GM19468 (cell line): Measurements from ENCODE around the gene ANKRD29.
"Not testable (repeated sequence)": the region's sequence is repeated elsewhere in the genome, so short reads cannot be mapped to it uniquely, and the experiment has no call there.

Experiments
- ATAC-seq: cut with Tn5 transposase; IDR thresholded peaks from one replicate; pipeline ENCODE4 v1.9.1; 2021; ENCODE audit warnings: mild to moderate bottlenecking, moderate library complexity, moderate number of reproducible peaks; ENCODE audit not compliant: unreplicated experiment; ENCODE audit errors: extremely low read depth

ANKRD29 gene

DNA sequence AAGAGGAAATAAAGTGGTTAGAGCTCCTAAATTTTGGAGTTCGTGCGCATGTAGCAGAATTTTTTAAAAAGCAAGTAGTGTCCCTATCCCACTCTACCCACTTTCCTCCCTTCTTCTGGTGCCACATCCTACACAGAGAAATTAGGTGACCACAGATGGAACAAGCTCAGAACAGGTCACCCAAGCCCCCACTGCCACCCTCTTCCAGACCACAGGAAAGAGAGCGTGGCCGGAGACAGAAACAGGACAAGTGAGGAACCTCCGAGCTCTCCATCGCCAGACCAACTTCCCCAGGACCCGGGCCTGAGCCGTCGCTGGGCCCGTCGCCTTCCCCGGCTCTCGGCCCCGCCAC, 76.8 kb downstream of the ANKRD29 start:
- ATAC-seq: no peak

DNA sequence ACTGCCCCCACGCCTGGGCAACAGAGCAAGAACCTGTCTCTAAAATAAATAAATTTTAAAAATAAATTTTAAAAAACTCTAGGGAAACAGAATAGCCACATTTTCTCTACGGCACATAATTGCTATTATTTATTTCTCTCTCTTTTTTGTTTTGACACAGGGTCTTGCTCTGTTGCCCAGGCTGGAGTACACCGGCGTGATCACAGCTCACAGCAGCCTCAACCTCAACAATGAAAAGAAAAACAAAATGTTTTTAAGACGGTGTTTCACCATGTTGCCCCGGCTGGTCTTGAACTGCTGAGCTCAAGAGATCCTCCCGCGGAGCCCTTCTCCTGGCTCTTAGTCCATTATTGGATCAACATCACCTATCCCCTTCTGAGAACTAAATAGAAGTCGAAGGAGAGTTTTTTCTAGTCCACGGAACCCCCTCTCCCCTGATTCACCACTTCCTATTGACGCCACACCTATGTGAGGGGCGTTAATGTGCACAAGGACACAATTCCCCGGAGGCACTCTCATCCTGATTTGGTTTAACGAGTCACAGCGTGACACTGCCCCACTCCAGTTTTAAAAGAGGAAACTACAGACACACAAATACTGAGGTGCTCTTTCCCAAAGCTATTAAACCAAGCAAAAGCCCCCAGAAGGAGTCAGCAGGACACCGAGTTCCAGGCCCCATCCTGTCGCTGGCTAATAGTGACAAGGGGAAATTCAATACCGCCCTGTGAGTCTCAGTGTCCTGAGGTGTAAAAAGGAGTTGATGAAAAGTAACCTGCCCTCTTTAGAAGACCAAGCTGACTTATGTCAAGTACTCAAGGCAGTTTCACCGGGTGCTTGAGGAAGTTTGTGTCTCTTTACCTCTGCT, 77.5 kb downstream of the ANKRD29 start:
- no peak for ATAC-seq

DNA sequence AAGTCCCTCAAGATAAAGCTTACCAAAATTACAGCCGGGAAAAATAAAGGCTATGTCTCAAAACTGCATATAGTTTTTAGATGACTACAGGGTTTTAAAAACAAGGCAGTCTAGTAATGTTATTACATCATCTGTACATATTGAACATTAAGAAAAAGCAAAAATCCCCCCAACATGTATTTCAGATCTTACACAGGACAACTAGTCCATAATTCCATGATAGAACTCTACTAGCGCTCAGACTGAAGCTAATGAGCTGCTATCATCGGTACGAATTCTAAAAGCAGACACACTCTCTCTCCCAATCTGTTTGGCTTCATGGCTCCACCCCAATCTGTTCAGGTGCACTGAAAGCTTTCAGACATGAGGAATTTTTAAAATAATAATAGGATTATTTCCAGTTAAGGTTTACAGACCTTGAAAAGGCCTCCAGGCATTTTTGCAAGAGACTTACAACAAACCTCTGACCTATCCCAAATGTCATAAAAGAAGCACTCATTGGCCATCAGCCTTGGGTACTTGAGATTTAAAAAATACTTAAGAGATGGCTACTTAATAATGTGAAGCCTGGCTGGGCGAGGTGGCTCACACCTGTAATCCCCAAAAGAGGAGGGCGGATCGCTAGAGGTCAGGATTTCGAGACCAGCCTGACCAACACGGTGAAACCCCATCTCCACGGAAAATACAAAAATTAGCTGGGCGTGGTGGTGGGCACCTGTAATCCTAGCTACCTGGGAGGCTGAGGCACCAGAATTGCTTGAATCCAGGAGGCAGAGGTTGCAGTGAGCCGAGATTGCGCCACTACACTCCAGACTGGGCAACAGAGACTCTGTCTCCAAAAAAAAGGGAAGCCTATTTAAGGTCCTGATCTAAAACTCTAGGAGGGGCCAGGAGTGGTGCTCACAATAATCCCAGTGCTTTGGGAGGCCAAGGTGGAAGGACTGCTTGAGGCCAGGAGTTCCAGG, 78.4 kb downstream of the ANKRD29 start:
- ATAC-seq: no peak

GRCh38 chr18:23583071-23583865, 79.4 kb downstream of the ANKRD29 start:
- no peak for ATAC-seq

DNA sequence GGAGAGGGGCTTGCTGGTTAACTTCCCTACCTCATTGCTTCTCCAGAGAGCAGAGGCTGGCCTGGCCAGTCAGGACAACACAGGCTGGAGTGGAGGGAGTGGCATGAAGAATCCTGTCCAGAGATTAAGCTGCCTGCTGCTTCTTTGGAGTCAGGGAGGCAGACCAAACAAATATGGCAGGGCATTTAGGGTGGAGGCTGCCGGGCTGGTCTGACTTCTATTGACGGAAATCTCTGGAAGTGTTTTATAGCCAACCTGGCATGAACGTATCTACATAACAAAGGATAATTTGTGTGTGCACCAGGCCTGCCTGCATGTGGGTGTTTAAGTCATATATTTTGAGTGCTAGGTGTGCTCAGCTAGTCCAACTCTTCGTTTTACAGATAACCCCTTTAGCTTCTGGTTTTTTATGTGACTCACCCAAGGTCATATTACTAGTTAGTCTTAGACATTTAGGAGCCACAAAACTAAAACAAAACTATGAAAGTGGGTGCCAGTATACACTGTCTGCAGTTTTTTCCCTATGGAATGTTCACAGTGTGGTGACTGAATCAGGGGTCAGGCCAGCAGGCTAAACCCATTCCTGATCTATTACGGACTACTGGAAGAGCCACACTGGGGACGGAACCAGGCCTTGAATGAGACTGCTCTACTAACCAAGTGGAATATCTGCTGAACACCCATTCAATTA, 81.9 kb downstream of the ANKRD29 start:
- no peak for ATAC-seq

- no peak for ATAC-seq
These were observed 83.6 kb downstream of the ANKRD29 start for GRCh38 chr18:23578891-23579653.

GRCh38 chr18:23578067-23578701, 84.5 kb downstream of the ANKRD29 start:
- ATAC-seq: peak; percentile 28

DNA sequence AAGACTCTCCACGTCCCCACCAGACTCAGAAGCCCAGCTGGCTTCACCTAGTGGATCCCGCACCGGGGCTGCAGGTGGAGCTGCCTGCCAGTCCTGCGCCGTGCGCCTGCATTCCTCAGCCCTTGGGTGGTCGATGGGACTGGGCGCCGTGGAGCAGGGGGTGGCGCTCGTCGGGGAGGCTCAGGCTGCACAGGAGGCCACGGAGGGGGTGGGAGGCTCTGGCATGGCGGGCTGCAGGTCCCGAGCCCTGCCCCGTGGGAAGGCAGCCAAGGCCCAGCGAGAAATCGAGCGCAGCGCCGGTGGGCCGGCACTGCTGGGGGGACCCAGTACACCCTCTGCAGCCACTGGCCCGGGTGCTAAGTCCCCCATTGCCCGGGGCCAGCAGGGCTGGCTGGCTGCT, 85.2 kb downstream of the ANKRD29 start:
- ATAC-seq: not testable (repeated sequence)

DNA sequence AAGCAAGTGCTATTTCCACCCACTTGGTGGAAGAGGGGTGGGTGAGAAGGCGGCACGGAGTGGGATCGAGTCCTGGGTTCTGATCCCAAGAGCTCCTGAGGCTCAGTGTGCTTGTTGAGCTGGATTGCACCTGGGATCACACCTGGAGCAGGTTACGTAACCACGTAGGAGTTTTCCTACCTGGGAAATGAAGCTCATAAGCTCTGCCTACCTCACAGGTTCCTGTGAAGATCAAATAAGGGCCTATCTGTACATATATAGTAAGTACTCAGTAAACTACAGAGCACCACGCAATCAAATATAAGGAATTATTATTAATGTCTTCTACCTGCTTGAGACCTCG, 87.4 kb downstream of the ANKRD29 start:
- ATAC-seq: no peak

GRCh38 chr18:23574611-23575308, 88.0 kb downstream of the ANKRD29 start:
- no peak for ATAC-seq

GRCh38 chr18:23573626-23574431, 88.9 kb downstream of the ANKRD29 start:
- no peak for ATAC-seq

DNA sequence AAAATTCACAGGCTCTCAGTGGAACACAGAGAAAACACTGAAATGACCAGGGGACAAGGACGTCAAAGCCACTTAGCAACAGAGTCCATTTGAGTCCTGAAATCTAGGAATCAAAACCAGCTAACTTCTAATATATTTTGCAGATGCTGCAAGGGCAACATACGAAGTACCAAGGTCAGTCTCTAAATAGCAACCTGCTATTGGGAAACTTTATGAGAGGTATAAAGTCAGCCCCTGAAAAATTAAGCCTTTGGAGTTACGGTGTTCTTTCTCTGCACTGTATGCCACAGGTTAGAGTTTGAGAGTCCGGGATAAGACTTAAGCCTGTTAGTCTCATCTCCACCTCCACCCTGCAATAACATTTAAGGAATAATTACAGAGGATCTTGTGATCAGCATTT, 89.7 kb downstream of the ANKRD29 start:
- ATAC-seq: no peak

DNA sequence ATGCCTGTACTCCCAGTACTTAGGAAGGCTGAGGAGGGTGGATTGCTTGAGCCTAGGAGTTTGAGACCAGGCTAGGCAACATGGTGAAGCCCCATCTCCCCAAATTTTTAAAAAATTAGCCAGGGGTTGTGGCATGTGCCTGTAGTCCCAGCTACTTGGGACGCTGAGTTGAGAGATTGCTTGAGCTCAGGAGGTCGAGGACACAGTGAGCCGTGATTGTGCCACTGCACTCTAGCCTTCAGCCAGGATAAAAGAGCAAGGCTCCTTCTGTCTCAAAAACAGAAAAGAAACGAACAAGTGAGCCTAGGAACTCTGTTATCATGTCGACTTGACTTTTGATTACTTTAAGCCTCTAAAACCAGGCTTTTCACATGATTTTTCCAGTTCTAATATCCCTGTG, 90.1 kb downstream of the ANKRD29 start:
- ATAC-seq: no peak

- no peak for ATAC-seq
These were observed 90.7 kb downstream of the ANKRD29 start for GRCh38 chr18:23572012-23572411.

- ATAC-seq: no peak
These were observed 91.7 kb downstream of the ANKRD29 start for GRCh38 chr18:23570912-23571504.

- ATAC-seq: no peak
These were observed 93.2 kb downstream of the ANKRD29 start for GRCh38 chr18:23569299-23570063.
